GM18909 (cell line): ENCODE measurements around the gene MYH4.

Source experiments
- ATAC-seq: cut with Tn5 transposase; IDR thresholded peaks from one replicate; pipeline ENCODE4 v1.9.1; 2021; ENCODE audit warnings: mild to moderate bottlenecking; ENCODE audit not compliant: unreplicated experiment, poor library complexity

MYH4 gene

GRCh38 chr17:10469459-10469858, at the start of gene MYH4:
Gene MYH4 (minus strand): TSS chr17:10469559. CDS start chr17:10466745, 2,814 bp downstream.
- no peak for ATAC-seq

GRCh38 chr17:10518271-10519037, 49.1 kb upstream of the MYH4 start, which contains the start of gene MYH1:
Gene MYH1 (minus strand): TSS chr17:10518542. CDS start chr17:10516642, 1,900 bp downstream.
- no peak for ATAC-seq

- no peak for ATAC-seq
These were observed 47.3 kb upstream of the MYH4 start for GRCh38 chr17:10516638-10517037.

- no peak for ATAC-seq
These were observed 46.7 kb upstream of the MYH4 start for GRCh38 chr17:10516065-10516464.

- no peak for ATAC-seq
These were observed 44.1 kb upstream of the MYH4 start for GRCh38 chr17:10513299-10514067.

- ATAC-seq = no peak
These were observed 43.5 kb upstream of the MYH4 start for GRCh38 chr17:10512856-10513255.

GRCh38 chr17:10499950-10500349, 30.6 kb upstream of the MYH4 start:
- no peak for ATAC-seq

- no peak for ATAC-seq
These were observed 22.6 kb upstream of the MYH4 start for GRCh38 chr17:10492004-10492403.

- ATAC-seq = no peak
These were observed 12.9 kb upstream of the MYH4 start for GRCh38 chr17:10482252-10482651.

- ATAC-seq = no peak
These were observed 8.3 kb upstream of the MYH4 start for GRCh38 chr17:10477701-10478100.

- no peak for ATAC-seq
These were observed 5.2 kb upstream of the MYH4 start for GRCh38 chr17:10474536-10474935.

- ATAC-seq = no peak
These were observed 2.5 kb upstream of the MYH4 start for GRCh38 chr17:10471858-10472257.

- no peak for ATAC-seq
These were observed 6.0 kb downstream of the MYH4 start for GRCh38 chr17:10463402-10463801.

- no peak for ATAC-seq
These were observed 9.3 kb downstream of the MYH4 start for GRCh38 chr17:10460062-10460461.

- no peak for ATAC-seq
These were observed 10.7 kb downstream of the MYH4 start for GRCh38 chr17:10458701-10459100.

- ATAC-seq = no peak
These were observed 11.4 kb downstream of the MYH4 start for GRCh38 chr17:10457952-10458351.

- ATAC-seq = no peak
These were observed 22.1 kb downstream of the MYH4 start for GRCh38 chr17:10447026-10447931.

GRCh38 chr17:10439816-10440215, 29.5 kb downstream of the MYH4 start:
- ATAC-seq = no peak

GRCh38 chr17:10435096-10435495, 34.3 kb downstream of the MYH4 start:
- ATAC-seq = no peak

- no peak for ATAC-seq
These were observed 39.8 kb downstream of the MYH4 start for GRCh38 chr17:10429421-10430045.
